ENCODE results near the gene VIPR2. TPM values are rescaled to one million over a fixed set of nuclear protein-coding genes. Genes with fewer than 3 reads are reported as not detected.

VIPR2 gene
- total RNA-seq, 1 experiment from 2014 or later, result not detected

- H3K27me3 ChIP-seq (ENCODE audit: insufficient read depth, low read depth), result peaks cover 96% of the 10 kb centered on the region
- TF ChIP-seq EZH2 (IDR thresholded peaks at IDR 0.05; ENCODE audit: low read depth), result no peak
- POLR2A ChIA-PET (ENCODE audit: unreplicated experiment), result no interaction called here
These were observed 36.2 kb downstream of the VIPR2 start for GRCh38 chr7:159108491-159108890.

GRCh38 chr7:159107161-159107892 lies 37.3 kb downstream of the VIPR2 start:
- ChIA-PET POLR2A (ENCODE audit: unreplicated experiment) (no interaction called here), CTCF (no interaction called here)
- Histone ChIP-seq H3K9me3 (ENCODE audit: insufficient read depth, low read depth) (no peaks in the 10 kb centered on the region), H3K4me1 (replicated peaks; ENCODE audit: insufficient read depth) (no peaks in the 10 kb centered on the region), H3K4me3 (no peak overlapping the region), H3K4me2 (no peak overlapping the region), H3F3A (ENCODE audit: insufficient read depth, low read depth) (no peaks in the 10 kb centered on the region), H3K79me2 (ENCODE audit: low read depth) (no peaks in the 10 kb centered on the region), H3K27me3 (ENCODE audit: insufficient read depth, low read depth) (peaks cover 96% of the 10 kb centered on the region), H3K27ac (no peak overlapping the region), H3K9me2 (ENCODE audit: insufficient read depth) (no peaks in the 10 kb centered on the region), H4K20me1 (ENCODE audit: insufficient read depth) (peaks cover 4% of the 10 kb centered on the region; the same call in 1 of the 2 replicates), H3K36me3 (ENCODE audit: low read depth) (no peaks in the 10 kb centered on the region), H2AFZ (no peak overlapping the region)
- no peak for DNase-seq
- TF ChIP-seq CTCF (conservative IDR thresholded peaks at IDR 0.05) (no peak), EZH2 (IDR thresholded peaks at IDR 0.05; ENCODE audit: low read depth) (no peak)
- intact Hi-C loops (cut with micrococcal nuclease; ENCODE audit: unreplicated experiment), result no loop called here
- BruUV-seq (replicated peaks), result no TSS peak

More at GRCh38 chr7:159108491-159108890, 36.2 kb downstream of the VIPR2 start:
- no peak overlapping the region for H3K27ac ChIP-seq
- no peaks in the 10 kb centered on the region for H3K79me2 ChIP-seq (ENCODE audit: low read depth)
- intact Hi-C loops (cut with micrococcal nuclease; ENCODE audit: unreplicated experiment), result no loop called here
- no peak for DNase-seq
- H3K4me1 ChIP-seq (replicated peaks; ENCODE audit: insufficient read depth), result no peaks in the 10 kb centered on the region
- H2AFZ ChIP-seq, result no peak overlapping the region
- peaks cover 6% of the 10 kb centered on the region; the same call in 1 of the 2 replicates for H4K20me1 ChIP-seq (ENCODE audit: insufficient read depth)
- no peak overlapping the region for H3K4me3 ChIP-seq
- no TSS peak for BruUV-seq (replicated peaks)
- H3K36me3 ChIP-seq (ENCODE audit: low read depth), result no peaks in the 10 kb centered on the region
- H3K9me3 ChIP-seq (ENCODE audit: insufficient read depth, low read depth), result no peaks in the 10 kb centered on the region
- no peaks in the 10 kb centered on the region for H3F3A ChIP-seq (ENCODE audit: insufficient read depth, low read depth)
- no peak overlapping the region for H3K4me2 ChIP-seq
- no peaks in the 10 kb centered on the region for H3K9me2 ChIP-seq (ENCODE audit: insufficient read depth)
- CTCF ChIA-PET, result no interaction called here

- Histone ChIP-seq H3K36me3 (ENCODE audit: low read depth) (no peaks in the 10 kb centered on the region), H3F3A (ENCODE audit: insufficient read depth, low read depth) (no peaks in the 10 kb centered on the region), H3K9me3 (ENCODE audit: insufficient read depth, low read depth) (no peaks in the 10 kb centered on the region), H4K20me1 (ENCODE audit: insufficient read depth) (peaks cover 4% of the 10 kb centered on the region; the same call in 1 of the 2 replicates), H3K4me2 (no peak overlapping the region), H2AFZ (no peak overlapping the region), H3K79me2 (ENCODE audit: low read depth) (no peaks in the 10 kb centered on the region), H3K4me3 (no peak overlapping the region), H3K27me3 (ENCODE audit: insufficient read depth, low read depth) (peaks cover 88% of the 10 kb centered on the region), H3K9me2 (ENCODE audit: insufficient read depth) (no peaks in the 10 kb centered on the region), H3K4me1 (replicated peaks; ENCODE audit: insufficient read depth) (no peaks in the 10 kb centered on the region), H3K27ac (no peak overlapping the region)
- BruUV-seq (replicated peaks), result no TSS peak
- POLR2A ChIA-PET (ENCODE audit: unreplicated experiment), result no interaction called here
- intact Hi-C loops (cut with micrococcal nuclease; ENCODE audit: unreplicated experiment), result no loop called here
- DNase-seq, result no peak
- CTCF ChIA-PET, result no interaction called here
- 0 out of 2 replicates have a peak, but pooled peaks have one; percentile 6 for TF ChIP-seq EZH2 (IDR thresholded peaks at IDR 0.05; ENCODE audit: low read depth)
- TF ChIP-seq CTCF (conservative IDR thresholded peaks at IDR 0.05), result no peak
These were observed 38.5 kb downstream of the VIPR2 start for GRCh38 chr7:159105832-159106811.
